Measurements from ENCODE around the gene NRN1.

The NRN1 gene

DNA sequence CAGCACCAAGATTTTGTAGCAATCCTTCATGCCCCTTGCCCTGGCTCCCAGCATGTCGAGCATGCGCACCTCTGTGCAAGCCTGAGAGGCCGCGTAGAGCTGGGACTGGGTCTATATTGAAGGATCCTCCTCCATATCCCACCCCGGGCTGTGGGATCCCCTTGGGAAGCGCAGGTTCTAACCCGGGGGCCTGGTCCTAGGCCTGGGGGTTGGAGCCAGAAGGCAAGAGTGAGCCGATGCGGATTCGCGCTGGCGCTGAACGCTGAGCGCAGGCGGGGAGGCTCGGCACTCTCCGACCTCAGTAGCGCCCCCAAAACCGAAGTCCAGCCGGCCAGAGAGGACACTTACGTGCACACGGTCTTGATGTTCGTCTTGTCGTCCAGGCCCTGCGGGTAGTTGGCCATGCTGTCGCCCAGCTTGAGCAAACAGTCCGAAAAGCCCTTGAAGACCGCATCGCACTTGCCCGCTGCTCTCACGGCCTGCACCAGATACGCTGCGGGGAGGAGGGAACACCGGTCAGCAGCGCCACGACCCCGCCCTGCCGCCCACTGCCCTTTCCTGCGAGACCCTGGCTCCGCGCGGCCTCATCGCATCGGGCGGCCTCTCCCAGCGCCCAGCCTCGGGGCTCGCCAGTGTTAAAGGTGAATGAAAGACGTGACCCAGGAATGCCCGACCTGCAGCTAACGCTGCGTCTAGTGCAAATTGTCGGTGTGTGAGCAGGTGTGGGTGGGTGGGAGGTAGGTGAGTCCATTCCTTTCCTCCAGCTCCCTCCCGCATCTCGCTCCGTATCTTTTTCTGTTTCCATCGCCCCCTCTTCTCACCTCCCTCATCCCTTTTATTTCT, 4.5 kb downstream of the NRN1 start:
- DNase-seq: no peak

DNA sequence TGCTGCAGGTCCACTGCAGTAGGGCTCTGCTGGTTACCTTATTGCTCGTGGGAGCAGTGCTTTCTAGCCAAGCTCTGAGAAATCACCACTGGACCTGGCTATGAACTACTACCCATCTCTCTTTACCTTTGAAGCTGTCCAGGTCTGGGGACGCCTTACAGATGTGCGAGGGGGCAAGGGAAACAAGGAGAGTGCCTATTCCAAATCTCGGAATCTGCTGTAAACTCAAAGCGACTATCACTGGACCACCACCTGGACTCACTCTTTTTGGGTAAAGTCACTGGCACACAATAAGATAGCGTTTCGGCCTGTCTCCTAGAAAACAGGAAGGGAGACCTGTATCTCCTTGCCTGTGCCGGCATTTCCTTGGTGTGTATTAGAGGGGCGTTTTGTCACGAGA, 5.3 kb downstream of the NRN1 start:
- no peak for DNase-seq

DNA sequence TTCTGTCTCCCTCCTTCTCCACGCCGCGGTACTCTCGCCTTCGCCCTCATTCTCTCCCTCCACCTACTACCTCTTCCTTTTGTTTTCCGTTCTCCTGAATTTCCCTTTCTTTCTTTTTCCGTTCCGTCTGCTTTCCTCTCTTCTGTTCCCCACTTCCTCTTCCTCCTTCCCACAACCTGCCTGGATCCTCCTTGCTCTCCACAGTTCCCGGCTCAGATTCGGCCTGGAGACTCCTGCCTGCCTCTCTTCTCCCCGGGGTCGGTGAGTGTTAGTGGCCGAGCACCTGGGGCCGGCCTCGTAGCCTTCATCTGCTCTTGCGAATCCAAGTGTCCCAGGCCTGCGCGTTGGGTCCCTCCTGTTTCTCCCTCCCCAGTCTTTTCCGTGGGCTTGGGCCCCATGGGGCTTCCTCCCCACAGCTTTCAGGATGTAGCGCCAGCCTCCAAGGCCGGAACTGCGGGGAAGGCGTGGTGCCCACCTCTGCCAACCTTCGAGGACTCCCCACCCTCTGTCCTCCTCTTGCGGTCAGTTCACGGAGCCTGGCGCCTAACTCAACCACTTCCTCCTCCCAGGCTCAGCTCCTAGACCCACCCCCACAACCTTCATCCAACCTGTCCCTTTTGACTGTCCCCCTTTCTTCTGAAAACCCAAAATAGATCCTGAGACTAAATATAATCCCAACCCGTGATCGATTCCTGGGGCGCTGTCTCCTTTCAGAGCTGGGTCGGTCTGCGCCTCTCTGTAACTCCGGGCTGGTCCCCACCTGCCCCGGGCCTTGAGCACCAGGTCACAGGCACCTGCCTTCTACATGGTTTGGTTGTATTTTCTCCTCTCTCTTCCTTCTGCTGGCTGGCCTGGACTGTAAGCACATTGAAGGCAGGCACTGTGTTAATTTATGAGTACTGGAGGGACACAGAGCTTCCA, 6.8 kb downstream of the NRN1 start:
- no peak for DNase-seq

GRCh38 chr6:5998711-5999687, 7.7 kb downstream of the NRN1 start:
- DNase-seq: peak; percentile 72

DNA sequence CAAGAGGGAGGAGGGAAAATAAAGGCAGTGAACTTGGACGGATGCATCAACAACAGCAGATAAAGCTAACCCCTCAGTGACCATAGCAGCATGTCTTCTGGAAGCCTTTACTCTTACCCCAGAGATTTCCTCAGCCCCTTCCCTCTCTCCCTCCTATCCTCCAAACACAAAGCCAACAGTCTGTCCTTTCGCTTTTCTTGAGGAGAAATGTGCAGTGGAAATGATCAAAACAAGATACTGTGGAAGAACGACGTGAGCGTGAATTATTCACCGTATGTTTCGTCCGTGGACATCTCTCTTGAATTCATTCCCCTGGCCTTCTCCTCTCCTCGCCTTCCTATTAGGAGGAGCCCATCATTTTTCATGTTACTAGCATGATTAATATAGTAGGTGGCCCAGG, 8.5 kb downstream of the NRN1 start:
- DNase-seq: no peak

GRCh38 chr6:5997420-5997987, 9.2 kb downstream of the NRN1 start:
- peak; percentile 67 for DNase-seq

DNA sequence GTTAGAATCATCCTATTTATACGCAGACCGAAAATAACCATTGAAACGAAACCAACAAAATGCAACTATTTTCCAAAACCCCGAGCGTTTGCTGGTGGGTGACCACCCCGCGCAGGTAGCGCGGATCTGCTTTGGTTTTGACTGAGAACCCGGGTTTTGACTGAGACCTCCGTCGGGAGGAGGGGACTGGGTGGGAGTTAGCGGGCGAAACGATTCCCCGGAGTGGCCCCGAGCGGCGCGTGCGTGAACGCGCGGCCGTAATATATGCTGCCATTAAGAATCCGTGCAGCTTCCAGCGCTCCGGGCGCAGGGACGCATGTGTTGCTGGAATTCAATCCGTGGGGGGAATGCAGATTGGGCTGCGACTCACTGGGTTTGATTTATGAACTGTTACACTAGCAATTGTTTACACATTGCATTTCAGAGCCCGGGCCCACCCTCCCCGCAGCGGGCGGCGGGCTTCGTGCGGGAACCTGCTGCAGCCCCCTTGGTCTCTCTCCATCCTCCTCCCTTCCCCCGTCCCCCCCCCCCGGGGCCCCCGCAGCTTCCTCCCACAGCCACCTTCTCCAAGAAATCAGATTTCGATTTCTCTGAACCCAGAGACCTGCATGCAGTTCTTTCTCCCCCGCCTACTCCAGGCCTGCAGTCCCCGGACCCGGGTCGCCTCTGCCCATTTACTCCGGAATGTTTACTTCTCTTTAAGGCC, 9.9 kb downstream of the NRN1 start:
- peak; percentile 79 for DNase-seq

DNA sequence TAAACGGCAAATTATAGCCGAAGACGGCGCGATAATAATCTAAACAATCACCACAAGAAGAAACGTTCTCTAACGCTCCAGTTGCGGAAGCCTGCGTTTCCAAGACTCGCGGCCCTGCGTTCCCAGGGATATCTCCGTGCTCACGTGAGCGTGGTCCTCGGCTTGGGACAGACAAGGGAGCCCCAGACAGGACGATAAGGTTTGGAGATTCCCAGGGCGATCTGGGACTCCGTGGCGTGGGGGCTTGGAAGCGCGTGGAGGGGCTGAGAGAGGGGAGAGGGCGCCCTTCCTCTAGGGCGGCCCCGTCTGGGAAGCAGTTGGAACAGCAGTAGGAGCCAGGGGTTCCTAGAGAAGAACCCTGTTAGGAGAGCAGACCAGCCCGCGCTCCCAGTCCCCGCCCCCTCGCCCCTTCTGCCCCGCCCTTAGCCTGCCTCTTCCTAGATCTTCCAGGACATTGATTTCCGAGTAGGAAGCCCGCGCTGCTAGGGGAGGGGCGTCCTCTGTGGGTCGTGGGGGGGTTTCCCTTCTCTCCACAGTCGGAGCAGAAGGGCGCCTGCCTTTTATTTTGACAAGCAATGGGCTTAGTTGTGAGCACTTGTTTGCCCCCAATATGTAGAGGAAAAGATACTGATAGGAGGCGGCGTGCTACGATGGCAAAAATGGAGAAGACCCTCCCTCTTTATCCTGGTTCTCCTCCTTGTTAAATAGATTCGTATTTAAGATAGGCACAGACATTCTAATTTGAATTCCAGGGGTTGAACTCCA, 10.6 kb downstream of the NRN1 start:
- peak; percentile 89 for DNase-seq

DNA sequence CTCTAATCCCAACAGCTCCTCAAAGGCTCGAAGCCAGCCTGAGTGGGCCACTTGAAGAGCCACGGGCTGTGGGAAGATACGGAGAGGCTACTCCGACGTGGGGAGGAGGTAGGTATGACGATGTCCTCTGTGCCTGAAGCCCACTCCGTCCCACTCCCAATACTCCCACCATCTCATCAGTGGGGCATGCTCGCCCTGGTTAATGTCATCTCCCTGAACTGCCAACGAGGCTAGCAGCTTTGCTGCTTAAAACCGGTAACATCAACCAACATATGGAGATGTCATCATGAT, 11.1 kb downstream of the NRN1 start:
- DNase-seq: no peak

DNA sequence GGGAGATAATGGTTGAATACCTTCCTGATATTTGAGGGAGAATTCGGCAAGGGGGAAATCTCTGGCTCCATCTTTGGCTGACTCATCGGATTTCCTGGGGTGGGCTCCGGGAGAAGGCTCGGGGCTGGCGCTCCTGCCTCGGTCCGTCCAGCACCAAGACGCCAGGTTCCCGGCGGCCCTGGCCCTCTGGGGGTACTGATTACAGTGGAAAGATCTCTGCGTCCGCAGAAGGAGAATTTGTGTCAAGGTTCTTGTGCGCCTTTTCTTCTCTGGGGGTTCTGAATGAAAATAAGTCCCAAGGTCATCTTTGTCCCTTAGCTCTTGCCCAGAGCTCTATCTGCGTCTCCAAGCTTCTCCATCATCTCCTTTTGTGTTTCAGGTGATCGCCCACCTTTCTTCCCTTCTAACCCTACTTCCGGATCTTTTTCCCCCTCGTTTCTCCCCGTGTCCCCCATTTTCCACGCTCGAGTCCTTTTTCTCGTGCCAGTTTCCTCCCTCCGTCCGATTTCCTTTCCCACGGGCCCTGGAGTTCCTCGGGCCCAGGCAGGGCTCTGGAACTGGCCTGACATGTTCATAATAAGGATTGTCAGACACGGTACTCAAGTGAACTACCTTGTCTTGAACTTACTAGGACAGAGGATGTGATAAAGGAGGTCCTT, 11.6 kb downstream of the NRN1 start:
- no peak for DNase-seq

DNA sequence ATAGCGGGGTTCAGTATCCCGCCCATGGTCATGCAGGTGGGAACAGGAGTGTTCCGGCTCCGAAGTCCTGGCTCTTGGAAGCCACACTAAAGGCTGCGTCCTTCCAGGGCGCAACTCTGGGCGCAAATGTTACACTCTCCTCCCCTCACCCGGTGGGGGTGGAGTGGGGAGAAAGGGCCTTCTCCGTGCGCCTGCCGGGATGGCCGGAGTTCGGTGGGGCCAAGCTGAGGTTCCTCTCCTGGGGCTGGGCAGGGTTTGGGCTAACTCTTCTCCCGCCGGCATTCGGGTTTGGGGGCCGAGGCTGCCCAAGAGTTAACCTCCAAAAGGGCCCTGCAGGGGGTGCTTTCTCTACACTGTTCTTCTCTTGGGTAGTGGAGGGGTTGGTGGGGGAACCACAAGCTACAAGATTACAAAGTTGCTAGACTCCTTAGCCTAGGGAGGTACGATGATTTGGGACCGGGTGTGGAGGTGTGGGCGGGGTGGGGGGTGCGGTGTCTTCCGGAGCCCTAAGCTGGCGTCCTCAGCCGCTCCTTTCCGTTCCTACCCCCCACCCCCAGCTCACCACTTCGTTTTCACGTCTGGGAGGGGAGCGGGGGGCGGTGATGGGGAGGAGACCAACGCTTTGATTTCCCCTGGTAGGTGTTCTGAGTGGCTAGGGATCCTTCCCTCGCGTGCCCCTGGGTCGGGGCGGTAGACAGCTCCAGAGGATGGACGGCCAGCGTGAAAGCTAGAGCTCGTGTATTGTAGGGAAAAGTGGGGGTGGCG, 12.3 kb downstream of the NRN1 start:
- no peak for DNase-seq

DNA sequence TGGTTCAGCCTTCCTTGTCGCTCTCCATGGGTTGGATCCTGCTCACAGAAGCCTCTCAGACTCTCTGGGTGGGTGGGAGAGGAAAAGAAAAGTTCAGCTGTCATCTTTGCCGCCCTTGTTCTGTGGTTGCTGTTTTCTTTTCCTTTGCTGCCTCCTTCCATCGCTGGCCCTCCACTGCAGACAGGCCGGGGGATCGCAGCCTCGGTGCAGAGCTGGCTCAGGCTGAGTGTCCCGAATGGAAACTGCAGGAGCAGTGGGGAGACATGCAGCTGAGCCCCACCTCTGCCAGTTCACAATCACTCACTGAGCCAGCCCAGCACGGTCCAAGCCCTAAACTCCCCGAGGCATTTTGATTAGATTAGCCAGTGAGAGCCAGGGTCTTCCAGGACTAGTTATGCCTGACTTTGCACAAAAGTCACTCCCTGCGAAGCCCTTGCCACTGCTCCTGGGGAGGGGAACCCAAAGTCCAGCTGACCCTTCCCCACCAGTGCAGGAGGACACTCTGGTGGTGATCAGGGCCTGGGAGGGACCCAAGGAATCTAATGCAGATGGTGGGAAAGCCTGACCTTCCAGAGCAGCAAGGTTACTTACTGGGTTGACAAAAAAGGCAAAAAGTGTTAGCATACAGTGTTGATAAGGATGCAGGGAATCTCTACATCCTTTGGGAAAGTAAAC, 14.0 kb downstream of the NRN1 start:
- DNase-seq: no peak

DNA sequence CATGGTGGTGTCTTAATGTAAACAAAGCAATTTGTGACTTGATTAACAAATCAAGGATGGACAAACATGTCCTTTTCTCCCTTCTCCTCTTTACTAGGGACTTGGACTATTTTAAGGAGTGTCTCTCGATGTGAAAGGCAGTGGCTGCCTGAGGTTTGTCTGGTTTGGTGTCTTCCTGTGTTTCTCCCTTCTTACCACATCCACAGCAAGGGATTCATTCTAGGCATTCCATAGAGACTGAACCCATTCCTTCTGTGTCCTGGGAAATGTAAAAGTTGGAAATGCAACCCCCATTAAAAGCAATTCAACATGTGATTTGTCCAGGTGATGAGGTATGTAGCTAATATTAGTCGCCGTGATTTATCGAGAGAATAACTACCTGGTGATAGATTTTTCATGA, 15.9 kb downstream of the NRN1 start:
- DNase-seq: no peak

GRCh38 chr6:5989141-5989723, 17.5 kb downstream of the NRN1 start:
- no peak for DNase-seq

- no peak for DNase-seq
These were observed 19.9 kb downstream of the NRN1 start for GRCh38 chr6:5986861-5987260.

GRCh38 chr6:5984150-5985089, 22.3 kb downstream of the NRN1 start:
- DNase-seq: no peak
